CD14-positive monocyte (primary cell): ENCODE data around the gene TFIP11. TPM values are rescaled to one million over a fixed set of nuclear protein-coding genes. Genes with fewer than 3 reads are reported as not detected.
A peak's percentile ranks its signal among the peaks of the same experiment; 100 is the strongest.

ENCODE experiments used
- DNase-seq, 3 donors: peaks; one replicate each; pipeline ENCODE4 v3.0.0-alpha.2; 2011 to 2022
- H2AFZ ChIP-seq: 2 replicates; pipeline ENCODE4 v1.6.0; 2012; ENCODE audit warnings: mild to moderate bottlenecking, low read depth, low read length, inconsistent platforms; ENCODE audit not compliant: insufficient read depth, poor library complexity, severe bottlenecking
- H3K27ac ChIP-seq, 2 donors: 1 replicate in 1 of 2; 2 replicates in 1 of 2; pipeline ENCODE4 v1.5.1; 2012 to 2013; ENCODE audit warnings: low read length in 2 of 2, control low read depth in 1 of 2, inconsistent platforms in 1 of 2, low read depth in 1 of 2, mild to moderate bottlenecking in 1 of 2
- H3K27me3 ChIP-seq, 2 donors: one replicate each; pipeline versions ENCODE4 v1.6.0 to v1.6.1; 2011 to 2013; ENCODE audit warnings: low read length in 2 of 2; ENCODE audit not compliant: control insufficient read depth in 2 of 2, insufficient read depth in 2 of 2
- H3K36me3 ChIP-seq, 2 donors: replicated peaks in 1 of 2; 1 replicate in 1 of 2; 2 replicates in 1 of 2; pipeline versions ENCODE4 v1.5.1 to v1.6.1; 2012 to 2013; ENCODE audit warnings: low read length in 2 of 2, control low read depth in 1 of 2, inconsistent platforms in 1 of 2, mild to moderate bottlenecking in 1 of 2; ENCODE audit not compliant: insufficient read depth in 2 of 2, control insufficient read depth in 1 of 2
- H3K4me1 ChIP-seq, 2 donors: 1 replicate in 1 of 2; 2 replicates in 1 of 2; pipeline versions ENCODE4 v1.5.1 to v1.6.1; 2012 to 2013; ENCODE audit warnings: low read length in 2 of 2, control low read depth in 1 of 2, inconsistent platforms in 1 of 2, mild to moderate bottlenecking in 1 of 2, moderate library complexity in 1 of 2; ENCODE audit not compliant: insufficient read depth in 2 of 2, control insufficient read depth in 1 of 2
- H3K4me2 ChIP-seq: replicated peaks from 2 replicates; pipeline ENCODE3; 2012; ENCODE audit warnings: low read length, moderate library complexity, mild to moderate bottlenecking; ENCODE audit not compliant: poor library complexity, severe bottlenecking; ENCODE audit errors: extremely low read depth
- H3K4me3 ChIP-seq, 3 experiments: fragments of 200-600 bp in 1 of 3; sonication (generic) in 1 of 3; replicated peaks in 1 of 3; 1 replicate in 2 of 3; 2 replicates in 1 of 3; pipeline ENCODE4 v1.5.1; 2011 to 2013; ENCODE audit warnings: low read length in 3 of 3, mild to moderate bottlenecking in 3 of 3, control low read depth in 2 of 3, low read depth in 2 of 3, inconsistent platforms in 1 of 3, moderate library complexity in 1 of 3
- H3K79me2 ChIP-seq: 2 replicates; pipeline ENCODE4 v1.6.0; 2012; ENCODE audit warnings: mild to moderate bottlenecking, control low read depth, inconsistent platforms, low read length, moderate library complexity; ENCODE audit not compliant: insufficient read depth
- H3K9ac ChIP-seq: 2 replicates; pipeline ENCODE4 v1.6.0; 2017; ENCODE audit warnings: low read length, mild to moderate bottlenecking; ENCODE audit not compliant: insufficient read depth, poor library complexity, severe bottlenecking
- H3K9me3 ChIP-seq, 2 donors: replicated peaks in 1 of 2; 1 replicate in 1 of 2; 2 replicates in 1 of 2; pipeline versions ENCODE4 v1.5.1 to v1.6.1; 2012 to 2013; ENCODE audit warnings: low read length in 2 of 2, control low read depth in 1 of 2; ENCODE audit not compliant: control insufficient read depth in 1 of 2, insufficient read depth in 1 of 2
- H4K20me1 ChIP-seq: 2 replicates; pipeline ENCODE4 v1.6.0; 2012; ENCODE audit warnings: mild to moderate bottlenecking, low read length, control low read depth, moderate library complexity; ENCODE audit not compliant: insufficient read depth
- H3K27ac Mint-ChIP-seq, 7 donors: one replicate each; pipeline ENCODE4 v1.8.0; 2020; ENCODE audit warnings: mild to moderate bottlenecking in 7 of 7, mixed read lengths in 7 of 7, moderate library complexity in 6 of 7, inconsistent platforms in 2 of 7
- H3K27me3 Mint-ChIP-seq, 3 donors: one replicate each; pipeline ENCODE4 v1.8.0; 2021 to 2022; ENCODE audit warnings: low read depth in 3 of 3, mild to moderate bottlenecking in 3 of 3, mixed read lengths in 3 of 3, moderate library complexity in 3 of 3, inconsistent platforms in 1 of 3
- H3K36me3 Mint-ChIP-seq, 2 donors: one replicate each; pipeline ENCODE4 v1.8.0; 2020; ENCODE audit warnings: mixed read lengths in 2 of 2, inconsistent platforms in 1 of 2, mild to moderate bottlenecking in 1 of 2
- H3K4me1 Mint-ChIP-seq: one replicate; pipeline ENCODE4 v1.8.0; 2020; ENCODE audit warnings: mild to moderate bottlenecking, mixed read lengths
- H3K4me3 Mint-ChIP-seq, 2 donors: one replicate each; pipeline ENCODE4 v1.8.0; 2020; ENCODE audit warnings: mild to moderate bottlenecking in 2 of 2, mixed read lengths in 2 of 2, moderate library complexity in 1 of 2
- H3K9me3 Mint-ChIP-seq, 7 donors: one replicate each; pipeline ENCODE4 v1.8.0; 2020 to 2022; ENCODE audit warnings: mixed read lengths in 7 of 7, mild to moderate bottlenecking in 6 of 7, moderate library complexity in 6 of 7, inconsistent platforms in 2 of 7
- CTCF ChIP-seq: fragments of 200-600 bp; IDR thresholded peaks from one replicate; pipeline ENCODE4 v1.8.0; 2022; ENCODE audit warnings: antibody characterized with exemption, mild to moderate bottlenecking
- WGBS: methylation state at CpG from one replicate; pipeline ENCODE4 v1.1.5; 2013; ENCODE audit warnings: missing lambda C conversion rate; ENCODE audit not compliant: insufficient coverage; 5-methylcytosine and 5-hydroxymethylcytosine counted together
- intact Hi-C, 2 donors: fragments of 100-400 bp; cut with micrococcal nuclease; formaldehyde crosslinking; loops; one replicate each; pipeline versions ENCODE4 v1.15.0 to v1.15.1; 2023
- polyA plus RNA-seq, 3 donors: library from polyadenylated mRNA; depleted of rRNA in 1 of 3; unstranded in 2 of 3; stranded (reverse) in 1 of 3; fragments of 300-500 nt in 2 of 3; fragments of >200 nt in 1 of 3; fragmentation: Illumina TruSeq in 2 of 3; gene quantifications; 1 replicate in 2 of 3; 2 replicates in 1 of 3; pipeline ENCODE4 v1.2.3, GENCODE V29; 2012 to 2021

TFIP11 gene
- polyA plus RNA-seq, 3 donors, result 10.1 to 25.5 (median 19.8) TPM

- H3K36me3 ChIP-seq, result peaks cover 65 to 91% of the 10 kb centered on the region in 2 donors
- no peak overlapping the region for H3K27ac ChIP-seq
- no peak overlapping the region for H2AFZ ChIP-seq
- no peaks in the 10 kb centered on the region for H3K9me3 ChIP-seq
- H3K4me3 ChIP-seq, result no peak overlapping the region
- Mint-ChIP-seq H3K9me3 (no peaks in the 10 kb centered on the region), H3K4me1 (peaks cover 7% of the 10 kb centered on the region), H3K27ac (no peak overlapping the region), H3K27me3 (peaks cover 0 to 3% (median 0%) of the 10 kb centered on the region in 3 donors), H3K36me3 (peaks cover 66 to 76% of the 10 kb centered on the region in 2 donors), H3K4me3 (no peak overlapping the region)
- DNase-seq, result no peak
- H3K9ac ChIP-seq, result no peak overlapping the region
- 56% methylated on average over 7 of the region's 9 CpGs for WGBS
- intact Hi-C loops, result loop anchor here in 1 of 2 donors (2.0 kb wide), 1 partner anchor 65 kb away; no protein-coding TSS in a partner anchor
- TF ChIP-seq CTCF, result no peak
- H3K27me3 ChIP-seq, result no peaks in the 10 kb centered on the region
- no peaks in the 10 kb centered on the region for H3K79me2 ChIP-seq
- H3K4me1 ChIP-seq, result no peaks in the 10 kb centered on the region
- no peaks in the 10 kb centered on the region for H4K20me1 ChIP-seq
- no peak overlapping the region for H3K4me2 ChIP-seq
Observed at GRCh38 chr22:26463688-26464087, 48.6 kb downstream of the TFIP11 start.

- peaks cover 64 to 76% of the 10 kb centered on the region in 2 donors for H3K36me3 Mint-ChIP-seq
- no peaks in the 10 kb centered on the region for H3K9me3 Mint-ChIP-seq
- Histone ChIP-seq H3K4me1 (no peaks in the 10 kb centered on the region), H3K9me3 (no peaks in the 10 kb centered on the region), H3K79me2 (no peaks in the 10 kb centered on the region), H3K4me2 (no peak overlapping the region), H2AFZ (no peak overlapping the region), H3K36me3 (peaks cover 62 to 91% of the 10 kb centered on the region in 2 donors), H3K27me3 (no peaks in the 10 kb centered on the region), H3K27ac (peak overlapping the region in 1 of 2 donors; percentile 6), H4K20me1 (no peaks in the 10 kb centered on the region), H3K4me3 (no peak overlapping the region), H3K9ac (no peak overlapping the region)
- H3K4me1 Mint-ChIP-seq, result peaks cover 7% of the 10 kb centered on the region
- no peak overlapping the region for H3K27ac Mint-ChIP-seq
- TF ChIP-seq CTCF, result no peak
- intact Hi-C loops, result loop anchor here in 1 of 2 donors (2.0 kb wide), 1 partner anchor 64 kb away; no protein-coding TSS in a partner anchor
- 91% methylated on average over 10 of the region's 10 CpGs for WGBS
- no peak overlapping the region for H3K4me3 Mint-ChIP-seq
- no peak for DNase-seq
- H3K27me3 Mint-ChIP-seq, result peaks cover 0 to 3% (median 0%) of the 10 kb centered on the region in 3 donors
Observed at GRCh38 chr22:26463101-26463661, 49.1 kb downstream of the TFIP11 start.
